Body of pancreas (tissue), 4 donors: ENCODE measurements around the gene BMPER. TPM values are rescaled to one million over a fixed set of nuclear protein-coding genes. Genes with fewer than 3 reads are reported as not detected.
A peak's percentile ranks its signal among the peaks of the same experiment; 100 is the strongest.

Experiments
- ATAC-seq: fragments of 150-250 bp; one replicate; pipeline ENCODE4 v1.9.1; 2016
- DNase-seq, 4 donors: peaks; one replicate each; pipeline ENCODE4 v3.0.0-alpha.2; 2019
- H3K27ac ChIP-seq, 4 donors: fragments of 200-600 bp; sonication (generic); 1 replicate in 3 of 4; 2 replicates in 1 of 4; pipeline versions ENCODE4 v1.5.1 to v1.6.1; 2016 to 2019; ENCODE audit warnings: mild to moderate bottlenecking in 1 of 4, mixed read lengths in 1 of 4, moderate library complexity in 1 of 4
- H3K27me3 ChIP-seq, 2 donors: fragments of 200-600 bp; sonication (generic); one replicate each; pipeline ENCODE4 v1.6.0; 2016; ENCODE audit warnings: mild to moderate bottlenecking in 1 of 2
- H3K36me3 ChIP-seq, 2 donors: fragments of 200-600 bp; sonication (generic); replicated peaks in 1 of 2; 2 replicates each; pipeline ENCODE4 v1.5.1; 2016; ENCODE audit warnings: low read depth in 2 of 2; ENCODE audit not compliant: insufficient read depth in 1 of 2
- H3K4me1 ChIP-seq: fragments of 200-600 bp; sonication (generic); one replicate; pipeline ENCODE4 v1.6.0; 2016
- H3K4me3 ChIP-seq, 2 donors: fragments of 200-600 bp; sonication (generic); 1 replicate in 1 of 2; 2 replicates in 1 of 2; pipeline ENCODE4 v1.5.1; 2016 to 2019
- H3K9me3 ChIP-seq, 3 donors: fragments of 200-600 bp; sonication (generic); 1 replicate in 2 of 3; 2 replicates in 1 of 3; pipeline ENCODE4 v1.5.1; 2016
- POLR2A ChIP-seq, 3 donors: fragments of 450-650 bp; IDR thresholded peaks; one replicate each; pipeline ENCODE4 v1.6.1; 2016; ENCODE audit warnings: antibody characterized with exemption in 3 of 3, mild to moderate bottlenecking in 2 of 3
- WGBS, 2 donors: methylation state at CpG; one replicate each; pipeline ENCODE4 v1.1.5; 2017; 5-methylcytosine and 5-hydroxymethylcytosine counted together
- intact Hi-C: fragments of 100-400 bp; cut with DNase I; formaldehyde crosslinking; loops from one replicate; pipeline ENCODE4 v1.15.1; 2023
- total RNA-seq, 2 donors: library from RNA; depleted of rRNA; stranded (reverse); fragments of >200 nt; gene quantifications; one replicate each; pipeline ENCODE4 v1.1.0, GENCODE V29; 2016
- TF ChIP-seq, protein P1 (sequence below), 7 experiments: fragments of 450-650 bp in 4 of 7; fragments of 200-600 bp in 3 of 7; sonication (generic) in 3 of 7; IDR thresholded peaks; one replicate each; pipeline ENCODE4 v1.5.1; 2016 to 2019; ENCODE audit warnings: antibody characterized with exemption in 7 of 7

The BMPER gene
- total RNA-seq, 2 donors from 2014 or later = 0.33 to 0.78 TPM

DNA sequence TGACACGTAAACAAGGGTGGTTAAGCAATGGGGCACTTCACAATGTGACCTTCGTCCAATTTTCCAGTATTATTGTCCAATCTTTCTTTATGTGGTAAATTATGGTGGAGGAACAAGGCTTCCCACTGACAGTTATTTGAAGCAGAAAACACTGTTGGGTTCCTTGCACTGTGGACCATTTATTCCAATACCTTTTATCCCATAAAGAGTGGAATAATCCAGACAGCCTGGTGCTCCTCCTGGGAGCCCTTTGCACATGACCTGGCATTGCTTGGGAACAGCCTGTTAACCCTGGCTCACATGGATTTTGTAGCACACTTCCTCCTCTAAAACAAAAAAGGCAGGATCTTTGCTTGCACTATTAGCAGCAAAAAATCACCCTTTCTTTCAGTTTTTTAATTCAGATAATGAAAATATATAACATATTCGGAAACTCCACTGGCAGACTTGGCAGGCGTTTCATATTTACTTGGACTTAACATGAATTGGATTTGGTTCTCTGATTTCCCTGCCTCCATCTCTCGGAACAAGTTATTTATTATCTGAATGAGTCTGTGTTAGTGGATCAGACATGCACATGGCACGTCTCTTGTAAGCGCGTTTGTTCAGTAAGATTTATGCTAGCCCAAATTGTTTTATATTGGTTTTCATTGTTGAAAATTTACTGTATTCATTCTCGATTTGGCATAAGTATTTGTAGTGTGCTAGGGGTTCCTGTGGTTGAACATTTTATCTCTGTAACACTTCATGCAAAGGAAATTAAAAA, 59.3 kb downstream of the BMPER start:
- TF ChIP-seq, protein P1, sequence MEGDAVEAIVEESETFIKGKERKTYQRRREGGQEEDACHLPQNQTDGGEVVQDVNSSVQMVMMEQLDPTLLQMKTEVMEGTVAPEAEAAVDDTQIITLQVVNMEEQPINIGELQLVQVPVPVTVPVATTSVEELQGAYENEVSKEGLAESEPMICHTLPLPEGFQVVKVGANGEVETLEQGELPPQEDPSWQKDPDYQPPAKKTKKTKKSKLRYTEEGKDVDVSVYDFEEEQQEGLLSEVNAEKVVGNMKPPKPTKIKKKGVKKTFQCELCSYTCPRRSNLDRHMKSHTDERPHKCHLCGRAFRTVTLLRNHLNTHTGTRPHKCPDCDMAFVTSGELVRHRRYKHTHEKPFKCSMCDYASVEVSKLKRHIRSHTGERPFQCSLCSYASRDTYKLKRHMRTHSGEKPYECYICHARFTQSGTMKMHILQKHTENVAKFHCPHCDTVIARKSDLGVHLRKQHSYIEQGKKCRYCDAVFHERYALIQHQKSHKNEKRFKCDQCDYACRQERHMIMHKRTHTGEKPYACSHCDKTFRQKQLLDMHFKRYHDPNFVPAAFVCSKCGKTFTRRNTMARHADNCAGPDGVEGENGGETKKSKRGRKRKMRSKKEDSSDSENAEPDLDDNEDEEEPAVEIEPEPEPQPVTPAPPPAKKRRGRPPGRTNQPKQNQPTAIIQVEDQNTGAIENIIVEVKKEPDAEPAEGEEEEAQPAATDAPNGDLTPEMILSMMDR (IDR thresholded peaks at IDR 0.05) = no peak
- no peak for TF ChIP-seq POLR2A (IDR thresholded peaks at IDR 0.05)
- ATAC-seq = peak; percentile 24
- Histone ChIP-seq H3K4me1 (no peaks in the 10 kb centered on the region), H3K36me3 (no peaks in the 10 kb centered on the region), H3K9me3 (no peaks in the 10 kb centered on the region), H3K4me3 (no peak overlapping the region), H3K27me3 (no peaks in the 10 kb centered on the region), H3K27ac (no peak overlapping the region)
- 30 to 31% methylated on average over 9 of the region's 9 CpGs for WGBS, 2 donors
- DNase-seq = no peak
- intact Hi-C loops = no loop called here

DNA sequence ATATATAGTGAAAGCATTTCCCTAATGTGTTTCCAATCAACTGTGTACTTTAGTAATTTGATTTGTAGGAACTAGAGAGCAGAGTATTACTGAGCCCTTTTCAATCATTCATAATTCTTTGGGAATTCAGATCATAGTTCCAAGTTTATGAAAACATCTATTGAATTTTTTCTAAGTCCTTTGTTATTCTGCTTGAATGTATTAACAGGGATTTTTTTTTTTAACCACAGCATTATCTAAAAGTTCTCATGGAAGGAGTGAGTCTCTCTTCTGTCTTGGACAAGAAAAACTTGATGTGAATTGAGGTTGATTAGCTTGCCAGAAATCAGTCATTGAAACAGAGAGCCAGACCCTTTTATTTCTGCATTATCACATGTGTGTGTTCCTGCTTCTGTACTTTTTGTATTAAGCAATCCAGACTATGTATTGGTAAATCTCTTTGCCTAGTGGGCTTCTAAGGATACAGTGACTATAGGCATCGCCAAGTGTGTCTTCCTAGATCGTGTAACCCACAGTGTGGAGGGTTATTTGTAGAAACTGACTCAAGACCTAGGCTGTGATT, 59.9 kb downstream of the BMPER start:
- Histone ChIP-seq H3K36me3 (no peaks in the 10 kb centered on the region), H3K4me1 (no peaks in the 10 kb centered on the region), H3K27ac (no peak overlapping the region), H3K4me3 (no peak overlapping the region), H3K27me3 (no peaks in the 10 kb centered on the region), H3K9me3 (no peaks in the 10 kb centered on the region)
- intact Hi-C loops = no loop called here
- WGBS, 2 donors = 71 to 75% methylated on average over 2 of the region's 2 CpGs
- DNase-seq (no peak), ATAC-seq (no peak)
- TF ChIP-seq, protein P1 (IDR thresholded peaks at IDR 0.05) = no peak
- no peak for TF ChIP-seq POLR2A (IDR thresholded peaks at IDR 0.05)

DNA sequence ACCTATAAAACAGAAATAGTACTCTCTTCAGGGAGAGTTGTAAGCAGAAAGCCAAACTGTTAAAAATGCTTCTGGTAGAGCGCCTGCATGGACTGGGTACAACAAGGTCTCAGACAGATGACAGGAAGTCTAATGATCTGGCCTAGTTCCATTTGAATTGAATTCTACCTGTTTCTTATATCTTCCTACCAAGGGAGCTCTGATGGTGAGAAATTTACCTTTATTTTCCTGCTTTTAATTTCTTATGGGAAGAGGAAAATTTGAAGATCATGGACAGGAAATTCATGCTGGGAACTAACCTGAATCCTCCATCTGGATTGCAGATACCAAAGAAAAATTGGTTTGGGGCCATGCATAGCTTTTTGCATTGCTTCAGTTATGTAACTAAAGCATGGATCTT, 63.3 kb downstream of the BMPER start:
- 91 to 100% methylated on average over 1 of the region's 1 CpG for WGBS, 2 donors
- DNase-seq = no peak
- ATAC-seq = no peak
- Histone ChIP-seq H3K9me3 (no peaks in the 10 kb centered on the region), H3K4me3 (no peak overlapping the region), H3K4me1 (no peaks in the 10 kb centered on the region), H3K27ac (no peak overlapping the region), H3K36me3 (no peaks in the 10 kb centered on the region), H3K27me3 (no peaks in the 10 kb centered on the region)
- intact Hi-C loops = no loop called here
- no peak for TF ChIP-seq POLR2A (IDR thresholded peaks at IDR 0.05)
- TF ChIP-seq, protein P1 (IDR thresholded peaks at IDR 0.05) = no peak

DNA sequence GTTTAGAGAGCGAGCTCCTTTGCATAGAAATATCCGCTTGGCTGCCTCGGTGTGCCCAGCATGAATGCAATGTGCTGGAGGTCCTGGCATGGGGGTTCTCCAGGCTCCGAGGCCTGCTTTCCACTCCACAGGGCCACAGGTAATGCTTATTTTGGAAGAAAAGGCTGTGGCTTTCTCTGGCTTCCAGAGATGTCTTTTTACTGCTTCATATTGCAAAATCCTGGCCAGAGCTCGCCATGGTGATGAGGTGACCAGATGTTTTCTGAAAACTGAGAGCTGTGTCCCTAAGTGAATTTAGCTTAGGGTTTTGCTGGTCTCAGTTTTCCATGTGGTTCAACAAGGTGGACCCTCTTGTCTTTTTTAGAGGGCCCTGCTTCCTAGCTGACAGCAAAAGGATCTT, 65.2 kb downstream of the BMPER start:
- H3K27ac ChIP-seq = no peak overlapping the region
- no peaks in the 10 kb centered on the region for H3K27me3 ChIP-seq
- H3K9me3 ChIP-seq = no peaks in the 10 kb centered on the region
- ATAC-seq = no peak
- no peak for DNase-seq
- no peaks in the 10 kb centered on the region for H3K36me3 ChIP-seq
- no peak overlapping the region for H3K4me3 ChIP-seq
- H3K4me1 ChIP-seq = no peaks in the 10 kb centered on the region
- intact Hi-C loops = no loop called here
- TF ChIP-seq, protein P1 (IDR thresholded peaks at IDR 0.05) = no peak
- TF ChIP-seq POLR2A (IDR thresholded peaks at IDR 0.05) = no peak
- 79 to 85% methylated on average over 5 of the region's 5 CpGs for WGBS, 2 donors

DNA sequence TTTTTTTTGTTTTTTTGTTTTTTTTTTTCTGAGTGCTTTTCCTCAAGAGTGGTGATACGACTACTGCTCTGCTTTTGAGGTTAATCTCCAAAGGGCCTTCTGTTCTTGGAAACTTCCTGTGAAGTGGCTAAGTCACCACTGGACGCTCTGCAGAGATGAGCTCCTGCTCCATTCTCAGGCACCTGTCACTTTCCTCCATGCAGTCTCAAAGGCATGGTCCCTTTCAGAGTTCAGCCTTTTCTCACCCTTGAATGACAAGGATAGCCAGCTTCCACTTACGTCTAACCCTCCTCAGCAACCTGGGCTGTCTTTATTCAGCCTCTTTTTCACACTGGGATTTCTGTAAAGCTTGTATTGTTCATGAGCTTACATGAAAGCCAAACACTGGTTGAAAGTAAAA, 65.8 kb downstream of the BMPER start:
- DNase-seq (no peak), ATAC-seq (no peak)
- no peak overlapping the region for H3K27ac ChIP-seq
- H3K4me1 ChIP-seq = no peaks in the 10 kb centered on the region
- WGBS, 2 donors = 65 to 72% methylated on average over 3 of the region's 3 CpGs
- intact Hi-C loops = no loop called here
- H3K27me3 ChIP-seq = no peaks in the 10 kb centered on the region
- no peak overlapping the region for H3K4me3 ChIP-seq
- H3K9me3 ChIP-seq = no peaks in the 10 kb centered on the region
- no peaks in the 10 kb centered on the region for H3K36me3 ChIP-seq
- TF ChIP-seq, protein P1 (IDR thresholded peaks at IDR 0.05) = no peak
- TF ChIP-seq POLR2A (IDR thresholded peaks at IDR 0.05) = no peak
